ENCODE results near the gene RPL10.
"Not testable (repeated sequence)": the region's sequence is repeated elsewhere in the genome, so short reads cannot be mapped to it uniquely, and the experiment has no call there.

Gene RPL10

GRCh38 chrX:154399527-154400368, 1.6 kb downstream of the RPL10 start:
- Mint-ChIP-seq H3K36me3 (peaks cover 45% of the 10 kb centered on the region), H3K4me3 (peak overlapping the region; percentile 92), H3K27ac (peak overlapping the region; percentile 100), H3K9me3 (no peaks in the 10 kb centered on the region), H3K4me1 (peaks cover 22% of the 10 kb centered on the region)
- no peak for DNase-seq (ENCODE audit: low spot score in 2 of 2)
- no peak for ATAC-seq

- not testable (repeated sequence) for DNase-seq (ENCODE audit: low spot score in 2 of 2); ATAC-seq; H3K9me3 Mint-ChIP-seq
- Mint-ChIP-seq H3K36me3 (peaks cover 45% of the 10 kb centered on the region), H3K4me3 (peak overlapping the region; percentile 92), H3K4me1 (peaks cover 22% of the 10 kb centered on the region), H3K27ac (peak overlapping the region; percentile 100)
These were observed 2.2 kb downstream of the RPL10 start for GRCh38 chrX:154400369-154400817.

- H3K36me3 Mint-ChIP-seq: peaks cover 45% of the 10 kb centered on the region
- H3K27ac Mint-ChIP-seq: peak overlapping the region; percentile 100
- ATAC-seq (peak; percentile 0), DNase-seq (ENCODE audit: low spot score in 2 of 2) (no peak)
- no peaks in the 10 kb centered on the region for H3K9me3 Mint-ChIP-seq
- H3K4me3 Mint-ChIP-seq: peak overlapping the region; percentile 92
- H3K4me1 Mint-ChIP-seq: peaks cover 22% of the 10 kb centered on the region
These were observed 3.0 kb downstream of the RPL10 start for GRCh38 chrX:154401045-154401799.

DNA sequence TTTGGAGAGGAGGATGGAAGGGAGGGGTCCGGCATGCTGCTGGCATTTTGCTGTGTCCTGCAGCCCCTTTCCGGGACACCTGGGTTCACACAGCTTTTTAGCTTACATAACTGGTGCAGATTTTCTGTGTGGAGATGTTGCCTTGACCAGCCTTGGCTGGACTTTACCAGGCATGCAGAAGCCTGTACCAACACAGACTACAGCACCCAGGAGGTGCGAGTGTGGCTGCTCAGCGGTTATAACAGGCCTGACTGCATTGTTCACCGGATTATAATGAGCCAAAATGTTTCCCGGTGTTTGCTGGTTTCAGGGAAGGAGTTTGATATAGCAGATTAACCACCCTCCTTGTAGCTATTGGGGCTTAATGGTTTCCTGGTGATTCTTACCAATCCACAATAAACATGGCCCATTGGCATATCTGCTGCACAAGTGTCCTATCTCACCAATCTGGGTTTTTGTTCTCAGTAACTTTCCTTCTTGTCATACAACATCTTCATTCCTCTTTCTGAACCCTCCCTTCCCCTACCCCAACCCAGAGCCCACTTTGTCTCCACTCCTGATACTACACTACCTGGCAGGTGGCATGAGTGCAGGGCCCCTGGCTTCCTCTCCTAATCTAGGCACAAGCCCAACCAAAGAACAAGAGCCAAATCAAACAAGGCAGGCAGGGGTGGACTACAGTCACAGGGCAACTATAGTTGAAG, 3.9 kb downstream of the RPL10 start:
- no peak overlapping the region for H3K4me3 Mint-ChIP-seq
- H3K9me3 Mint-ChIP-seq: no peaks in the 10 kb centered on the region
- ATAC-seq (no peak), DNase-seq (ENCODE audit: low spot score in 2 of 2) (no peak)
- peak overlapping the region; percentile 100 for H3K27ac Mint-ChIP-seq
- H3K36me3 Mint-ChIP-seq: peaks cover 45% of the 10 kb centered on the region
- peaks cover 22% of the 10 kb centered on the region for H3K4me1 Mint-ChIP-seq

DNA sequence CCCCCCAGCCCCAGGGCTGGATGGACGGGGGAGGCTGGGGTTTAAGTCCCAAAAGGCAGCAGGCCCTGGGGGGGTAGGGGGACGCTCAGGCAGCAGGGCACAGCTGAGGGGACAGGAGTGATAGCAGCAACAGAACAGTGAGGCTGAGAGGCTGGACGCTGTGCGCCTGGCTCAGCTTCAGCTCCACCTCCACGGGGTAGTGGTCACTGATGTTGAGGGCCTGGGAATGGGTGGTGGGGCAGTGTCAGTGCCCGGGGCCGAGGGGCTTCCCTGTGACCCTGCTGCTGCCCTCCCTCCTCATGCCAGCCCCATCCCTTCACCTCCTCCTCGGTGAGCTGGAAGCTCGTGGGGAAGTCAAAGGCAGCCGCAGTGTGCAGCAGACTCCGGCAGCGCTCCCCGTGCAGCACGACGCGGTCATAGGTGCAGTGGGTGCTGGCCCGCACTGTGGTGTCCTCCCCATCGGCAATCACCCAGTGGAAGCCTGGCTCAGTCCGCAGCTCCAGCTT, 4.5 kb downstream of the RPL10 start:
- Mint-ChIP-seq H3K4me3 (no peak overlapping the region), H3K27ac (peak overlapping the region; percentile 100), H3K9me3 (no peaks in the 10 kb centered on the region), H3K4me1 (peaks cover 22% of the 10 kb centered on the region), H3K36me3 (peaks cover 41% of the 10 kb centered on the region)
- DNase-seq (ENCODE audit: low spot score in 2 of 2): no peak
- ATAC-seq: no peak

- Mint-ChIP-seq H3K4me1 (peaks cover 19% of the 10 kb centered on the region), H3K9me3 (no peaks in the 10 kb centered on the region), H3K4me3 (no peak overlapping the region), H3K36me3 (peaks cover 36% of the 10 kb centered on the region), H3K27ac (no peak overlapping the region)
- DNase-seq (ENCODE audit: low spot score in 2 of 2): no peak
- no peak for ATAC-seq
These were observed 5.0 kb downstream of the RPL10 start for GRCh38 chrX:154403192-154403591.

GRCh38 chrX:154403858-154404257, 5.7 kb downstream of the RPL10 start:
- Mint-ChIP-seq H3K4me3 (no peak overlapping the region), H3K27ac (no peak overlapping the region), H3K9me3 (no peaks in the 10 kb centered on the region), H3K36me3 (peaks cover 30% of the 10 kb centered on the region), H3K4me1 (peaks cover 19% of the 10 kb centered on the region)
- ATAC-seq (no peak), DNase-seq (ENCODE audit: low spot score in 2 of 2) (no peak)

- Mint-ChIP-seq H3K36me3 (peaks cover 25% of the 10 kb centered on the region), H3K4me1 (peaks cover 11% of the 10 kb centered on the region), H3K9me3 (no peaks in the 10 kb centered on the region), H3K27ac (no peak overlapping the region), H3K4me3 (no peak overlapping the region)
- no peak for DNase-seq (ENCODE audit: low spot score in 2 of 2)
- no peak for ATAC-seq
These were observed 6.5 kb downstream of the RPL10 start for GRCh38 chrX:154404625-154405192.

- no peak for DNase-seq (ENCODE audit: low spot score in 2 of 2)
- peaks cover 19% of the 10 kb centered on the region for H3K36me3 Mint-ChIP-seq
- ATAC-seq: no peak
- peaks cover 14% of the 10 kb centered on the region for H3K4me1 Mint-ChIP-seq
- H3K9me3 Mint-ChIP-seq: no peaks in the 10 kb centered on the region
- H3K4me3 Mint-ChIP-seq: peak overlapping the region; percentile 56
- peak overlapping the region; percentile 74 for H3K27ac Mint-ChIP-seq
These were observed 10.6 kb downstream of the RPL10 start for GRCh38 chrX:154408659-154409221.

DNA sequence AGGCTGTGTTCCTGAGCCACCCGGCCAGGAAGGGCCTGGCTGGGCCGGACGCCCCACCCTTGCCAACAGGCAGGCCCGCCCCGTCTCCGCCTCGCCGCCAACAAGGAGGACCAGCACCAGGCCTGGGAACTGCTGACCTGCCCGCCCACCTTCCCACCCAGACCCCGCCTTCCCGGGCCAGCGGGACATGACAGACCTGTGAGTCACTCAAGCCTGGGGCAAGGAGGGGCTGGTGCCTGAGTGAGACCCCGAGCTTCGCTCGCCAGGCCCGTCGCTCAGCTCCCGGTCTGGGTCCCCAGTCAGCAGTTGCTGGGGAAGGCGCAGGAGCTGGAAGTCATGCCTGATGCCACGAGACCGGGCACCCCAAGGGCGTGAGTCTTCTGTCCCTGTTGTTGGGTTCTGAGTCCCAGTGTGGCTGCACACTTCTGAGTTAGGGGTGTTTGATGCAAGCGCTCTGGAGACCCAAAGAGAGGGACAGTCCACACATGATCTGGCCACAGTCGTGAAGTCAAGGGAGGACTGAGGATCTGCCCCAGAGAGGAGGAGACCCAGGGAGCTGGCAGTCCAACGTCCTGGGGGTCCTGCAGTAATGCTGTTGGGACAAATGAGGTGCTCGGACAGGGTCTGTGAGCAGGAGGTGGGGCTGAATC, 11.2 kb downstream of the RPL10 start, which contains the start of gene DNASE1L1:
Gene DNASE1L1 (minus strand): TSS at position 33 of the 650 bp plus-strand sequence. CDS start 3,686 bp downstream, outside the sequence.
- peaks cover 14% of the 10 kb centered on the region for H3K4me1 Mint-ChIP-seq
- H3K36me3 Mint-ChIP-seq: peaks cover 22% of the 10 kb centered on the region
- peak within 1 kb of the TSS; percentile 74 for H3K27ac Mint-ChIP-seq
- DNase-seq (ENCODE audit: low spot score in 2 of 2) (no peak), ATAC-seq (peak; percentile 23)
- H3K9me3 Mint-ChIP-seq: no peaks in the 10 kb centered on the region
- H3K4me3 Mint-ChIP-seq: peak within 1 kb of the TSS; percentile 56

- peak; percentile 85 for ATAC-seq
These were observed 13.8 kb downstream of the RPL10 start for GRCh38 chrX:154411981-154412340.

DNA sequence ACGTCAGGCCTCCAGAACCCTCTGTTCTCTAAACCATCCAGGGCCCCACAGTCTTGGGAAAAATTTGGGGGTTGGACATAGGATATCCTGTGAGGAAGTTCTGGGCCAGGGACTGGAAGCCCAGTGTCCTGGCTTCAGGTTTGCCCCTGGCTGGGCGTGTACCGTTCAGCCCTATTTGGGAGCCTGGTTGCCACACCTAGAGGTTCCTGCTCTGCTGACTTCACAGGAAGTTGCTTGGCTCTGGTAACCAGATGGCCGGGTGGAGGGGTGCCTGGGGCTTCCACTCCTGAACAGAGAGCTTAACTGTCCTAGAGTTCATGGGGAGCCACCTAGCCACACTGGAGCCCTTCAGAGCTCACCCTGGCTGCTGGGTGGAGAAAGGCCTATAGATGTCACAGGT, 14.3 kb downstream of the RPL10 start:
- Mint-ChIP-seq H3K27ac (peak overlapping the region; percentile 86), H3K36me3 (peaks cover 38% of the 10 kb centered on the region), H3K9me3 (no peaks in the 10 kb centered on the region), H3K4me3 (peak overlapping the region; percentile 82), H3K4me1 (peaks cover 14% of the 10 kb centered on the region)
- ATAC-seq (peak; percentile 47), DNase-seq (ENCODE audit: low spot score in 2 of 2) (no peak)

More at GRCh38 chrX:154411981-154412340, 13.8 kb downstream of the RPL10 start:
- peak in 1 of 2 donors; percentile 72 for DNase-seq (ENCODE audit: low spot score in 2 of 2)
- peak overlapping the region; percentile 86 for H3K27ac Mint-ChIP-seq
- peak overlapping the region; percentile 82 for H3K4me3 Mint-ChIP-seq
- peaks cover 14% of the 10 kb centered on the region for H3K4me1 Mint-ChIP-seq
- H3K9me3 Mint-ChIP-seq: no peaks in the 10 kb centered on the region
- H3K36me3 Mint-ChIP-seq: peaks cover 38% of the 10 kb centered on the region

DNA sequence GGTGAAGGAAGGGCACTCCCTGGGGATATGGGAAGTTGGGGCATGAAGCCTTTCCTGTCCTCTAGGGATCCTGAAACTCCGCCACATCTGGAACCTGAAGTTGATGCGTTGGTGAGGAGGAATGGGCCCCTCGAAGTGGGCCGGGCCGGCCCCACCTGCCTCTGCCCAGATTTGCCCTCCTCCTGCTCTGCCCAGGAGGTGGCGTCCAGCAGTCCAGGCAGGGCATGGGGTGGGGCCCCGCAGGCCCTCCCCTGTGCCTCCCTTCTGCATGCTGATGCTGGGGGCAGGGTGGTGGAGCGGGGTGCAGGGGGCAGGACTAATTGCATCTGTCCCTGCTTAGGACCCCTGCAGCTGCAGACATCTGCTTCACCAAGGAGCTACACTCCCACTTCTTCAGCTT, 15.0 kb downstream of the RPL10 start:
- ATAC-seq (no peak), DNase-seq (ENCODE audit: low spot score in 2 of 2) (no peak)
- Mint-ChIP-seq H3K4me1 (peaks cover 14% of the 10 kb centered on the region), H3K9me3 (no peaks in the 10 kb centered on the region), H3K27ac (peak overlapping the region; percentile 86), H3K4me3 (peak overlapping the region; percentile 82), H3K36me3 (peaks cover 38% of the 10 kb centered on the region)

DNA sequence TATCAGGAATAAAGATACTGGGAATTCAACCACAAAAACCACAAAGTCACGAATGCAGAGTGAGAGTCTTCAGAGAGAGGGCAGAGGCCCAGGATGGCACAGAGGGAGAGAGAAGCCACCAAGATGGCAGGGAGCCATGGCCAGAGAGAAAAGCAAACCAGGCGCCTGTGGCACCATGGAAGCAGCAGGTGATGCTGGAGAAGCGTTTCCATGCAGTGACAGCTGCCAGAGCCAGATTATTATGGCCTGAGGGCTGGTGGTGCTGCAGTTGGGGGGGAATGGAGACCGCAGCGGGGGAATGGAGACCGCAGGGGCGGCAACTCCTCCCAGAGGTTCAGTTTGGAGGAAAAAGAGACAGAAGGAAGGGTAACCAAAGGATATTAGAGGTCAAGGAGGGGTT, 19.0 kb downstream of the RPL10 start:
- Mint-ChIP-seq H3K36me3 (peaks cover 25% of the 10 kb centered on the region), H3K4me1 (peaks cover 6% of the 10 kb centered on the region), H3K9me3 (no peaks in the 10 kb centered on the region), H3K4me3 (no peak overlapping the region), H3K27ac (no peak overlapping the region)
- no peak for DNase-seq (ENCODE audit: low spot score in 2 of 2)
- ATAC-seq: no peak

All from stimulated activated effector memory CD8-positive, alpha-beta T cell treated with anti-CD3 and anti-CD28 coated beads, Interleukin-12 subunit alpha, Interleukin-12 subunit beta, amount 100 ng/mL, for 72 hours (primary cell).